NT2/D1 (cell line): ENCODE measurements around the gene FDCSP.

Experiments
- SUZ12 ChIP-seq: IDR thresholded peaks from 2 replicates; pipeline ENCODE4 v1.6.1; 2011; ENCODE audit not compliant: insufficient read length, insufficient read depth; ENCODE audit errors: extremely low read depth
- YY1 ChIP-seq: IDR thresholded peaks from 2 replicates; pipeline ENCODE4 v1.6.1; 2011; ENCODE audit not compliant: insufficient read length, insufficient read depth
- ZNF274 ChIP-seq: IDR thresholded peaks from 2 replicates; pipeline ENCODE4 v1.6.1; 2011; ENCODE audit warnings: mild to moderate bottlenecking, low read depth, low read length

- no peak for TF ChIP-seq ZNF274
- TF ChIP-seq YY1, result no peak
- TF ChIP-seq SUZ12, result no peak
Observed at GRCh38 chr4:70178075-70178660, 47.8 kb upstream of the FDCSP start.
